ENCODE data around the gene TTYH1. TPM values are rescaled to one million over a fixed set of nuclear protein-coding genes. Genes with fewer than 3 reads are reported as not detected.

Gene TTYH1
- total and polyA plus RNA-seq, 3 donors from 2014 or later, result 126 to 248 (median 226) TPM

- Histone ChIP-seq H3K4me1 (peaks cover 25% of the 10 kb centered on the region), H3K27me3 (no peaks in the 10 kb centered on the region), H3K27ac (peak overlapping the region; percentile 61 to 69), H3K9me3 (no peaks in the 10 kb centered on the region), H3K4me3 (no peak overlapping the region), H3K36me3 (ENCODE audit: low read depth, missing control alignments) (no peaks in the 10 kb centered on the region)
- intact Hi-C loops (cut with DNase I; ENCODE audit: low total_unique reads), result no loop called here
- no peak for DNase-seq
- 37 to 52% methylated on average over 5 to 8 of the region's 10 CpGs for WGBS, 2 donors
- TF ChIP-seq POLR2A (IDR thresholded peaks at IDR 0.05) (no peak), CTCF (IDR thresholded peaks at IDR 0.05) (no peak)
Measured at GRCh38 chr19:54420068-54420382, 4.8 kb downstream of the TTYH1 start.

- 28 to 33% methylated on average over 15 to 37 of the region's 37 CpGs for WGBS, 2 donors
- intact Hi-C loops (cut with DNase I; ENCODE audit: low total_unique reads), result no loop called here
- Histone ChIP-seq H3K27ac (peak overlapping the region; percentile 32 to 73), H3K27me3 (no peaks in the 10 kb centered on the region), H3K9me3 (no peaks in the 10 kb centered on the region), H3K36me3 (ENCODE audit: low read depth, missing control alignments) (no peaks in the 10 kb centered on the region), H3K4me3 (no peak overlapping the region), H3K4me1 (peaks cover 25% of the 10 kb centered on the region)
- DNase-seq, result peak; percentile 94
- TF ChIP-seq CTCF (IDR thresholded peaks at IDR 0.05), result no peak
- TF ChIP-seq POLR2A (IDR thresholded peaks at IDR 0.05), result no peak
Measured at GRCh38 chr19:54420383-54421168, 5.3 kb downstream of the TTYH1 start.

GRCh38 chr19:54421169-54421516 lies 5.9 kb downstream of the TTYH1 start:
- Histone ChIP-seq H3K9me3 (no peaks in the 10 kb centered on the region), H3K27ac (peak overlapping the region; percentile 32 to 73), H3K36me3 (ENCODE audit: low read depth, missing control alignments) (no peaks in the 10 kb centered on the region), H3K27me3 (no peaks in the 10 kb centered on the region), H3K4me3 (no peak overlapping the region), H3K4me1 (peaks cover 25% of the 10 kb centered on the region)
- WGBS, 2 donors, result 31 to 47% methylated on average over 6 to 9 of the region's 9 CpGs
- intact Hi-C loops (cut with DNase I; ENCODE audit: low total_unique reads), result no loop called here
- no peak for TF ChIP-seq CTCF (IDR thresholded peaks at IDR 0.05)
- TF ChIP-seq POLR2A (IDR thresholded peaks at IDR 0.05), result no peak
- DNase-seq, result no peak

GRCh38 chr19:54421521-54421920 lies 6.3 kb downstream of the TTYH1 start:
- Histone ChIP-seq H3K27ac (peak overlapping the region; percentile 32 to 73), H3K36me3 (ENCODE audit: low read depth, missing control alignments) (no peaks in the 10 kb centered on the region), H3K4me1 (peaks cover 25% of the 10 kb centered on the region), H3K27me3 (no peaks in the 10 kb centered on the region), H3K4me3 (no peak overlapping the region), H3K9me3 (no peaks in the 10 kb centered on the region)
- DNase-seq, result no peak
- intact Hi-C loops (cut with DNase I; ENCODE audit: low total_unique reads), result no loop called here
- WGBS, 2 donors, result 88 to 96% methylated on average over 4 to 7 of the region's 7 CpGs
- no peak for TF ChIP-seq CTCF (IDR thresholded peaks at IDR 0.05)
- no peak for TF ChIP-seq POLR2A (IDR thresholded peaks at IDR 0.05)

- no peaks in the 10 kb centered on the region for H3K27me3 ChIP-seq
- H3K27ac ChIP-seq, result peak overlapping the region; percentile 24 to 32
- no peak overlapping the region for H3K4me3 ChIP-seq
- no peaks in the 10 kb centered on the region for H3K9me3 ChIP-seq
- TF ChIP-seq POLR2A (IDR thresholded peaks at IDR 0.05) (no peak), CTCF (IDR thresholded peaks at IDR 0.05) (no peak)
- no peak for DNase-seq
- peaks cover 25% of the 10 kb centered on the region for H3K4me1 ChIP-seq
- no peaks in the 10 kb centered on the region for H3K36me3 ChIP-seq (ENCODE audit: low read depth, missing control alignments)
- intact Hi-C loops (cut with DNase I; ENCODE audit: low total_unique reads), result no loop called here
- 79 to 100% methylated on average over 1 to 20 of the region's 20 CpGs for WGBS, 2 donors
Measured at GRCh38 chr19:54422136-54422535, 6.9 kb downstream of the TTYH1 start.

Data from testis (tissue), 3 donors.